PC-3 (cell line): ENCODE measurements around the gene ARSB. TPM values are rescaled to one million over a fixed set of nuclear protein-coding genes. Genes with fewer than 3 reads are reported as not detected.
A peak's percentile ranks its signal among the peaks of the same experiment; 100 is the strongest.

ENCODE experiments used
- ATAC-seq: fragments of 200-7000 bp; cut with Tn5 transposase; 2 replicates; pipeline ENCODE4 v1.9.1; 2020; ENCODE audit warnings: mild to moderate bottlenecking, moderate library complexity
- BruUV-seq: library from RNA; stranded (reverse); fragments of 400-500 nt; replicated peaks from 2 replicates; lab custom pipeline; 2021; lab: Mats Ljungman, UMichigan
- CTCF ChIA-PET: fragments of 300-600 bp; sonication (Branson Sonifier 250); formaldehyde crosslinking; loops from one replicate; lab custom pipeline; 2022; ENCODE audit warnings: antibody characterized with exemption; lab: Charles Lee
- POLR2A ChIA-PET: fragments of 300-600 bp; sonication (Branson Sonifier 250); formaldehyde crosslinking; loops from one replicate; lab custom pipeline; 2022; ENCODE audit warnings: antibody characterized with exemption; ENCODE audit not compliant: unreplicated experiment; lab: Charles Lee
- DNase-seq: peaks from one replicate; pipeline ENCODE4 v3.0.0-alpha.2; 2015
- H2AFZ ChIP-seq: fragments of 300-600 bp; sonication (generic); 2 replicates; pipeline ENCODE4 v1.6.0; 2016; ENCODE audit warnings: antibody characterized with exemption, low read length
- H3F3A ChIP-seq: fragments of 300-600 bp; sonication (generic); one replicate; pipeline ENCODE4 v1.6.0; 2017; ENCODE audit warnings: antibody characterized with exemption, low read length, control low read depth, mild to moderate bottlenecking; ENCODE audit not compliant: unreplicated experiment
- H3K27ac ChIP-seq: fragments of 300-600 bp; sonication (generic); 2 replicates; pipeline ENCODE4 v1.5.1; 2016; ENCODE audit warnings: mild to moderate bottlenecking, low read length
- H3K27me3 ChIP-seq: fragments of 300-600 bp; sonication (generic); 2 replicates; pipeline ENCODE4 v1.6.1; 2016; ENCODE audit warnings: low read length, mixed read lengths
- H3K36me3 ChIP-seq: fragments of 300-600 bp; sonication (generic); 2 replicates; pipeline ENCODE4 v1.6.1; 2016; ENCODE audit warnings: low read depth, mixed run types, low read length, mixed read lengths
- H3K4me1 ChIP-seq: fragments of 300-600 bp; sonication (generic); 2 replicates; pipeline ENCODE4 v1.5.1; 2016; ENCODE audit warnings: low read length; ENCODE audit not compliant: insufficient read depth
- H3K4me2 ChIP-seq: fragments of 300-600 bp; sonication (generic); 2 replicates; pipeline ENCODE4 v1.6.0; 2016; ENCODE audit warnings: low read length
- H3K4me3 ChIP-seq: fragments of 300-600 bp; sonication (generic); 2 replicates; pipeline ENCODE4 v1.5.1; 2016; ENCODE audit warnings: mild to moderate bottlenecking, low read length, mixed read lengths
- H3K79me2 ChIP-seq: fragments of 300-600 bp; sonication (generic); 2 replicates; pipeline ENCODE4 v1.6.1; 2017; ENCODE audit warnings: low read length, mixed read lengths
- H3K9ac ChIP-seq: fragments of 300-600 bp; sonication (generic); 2 replicates; pipeline ENCODE4 v1.6.0; 2016; ENCODE audit warnings: mild to moderate bottlenecking, low read length
- H3K9me2 ChIP-seq: fragments of 300-600 bp; sonication (generic); replicated peaks from 2 replicates; pipeline ENCODE4 v1.6.1; 2016; ENCODE audit warnings: mixed run types, low read length, mixed read lengths
- H3K9me3 ChIP-seq: fragments of 300-600 bp; sonication (generic); 2 replicates; pipeline ENCODE4 v1.6.1; 2016; ENCODE audit warnings: low read length, mixed read lengths
- H4K20me1 ChIP-seq: fragments of 300-600 bp; sonication (generic); 2 replicates; pipeline ENCODE4 v1.6.1; 2016; ENCODE audit warnings: low read length, mixed read lengths
- CTCF ChIP-seq: fragments of 300-600 bp; sonication (generic); conservative IDR thresholded peaks from 2 replicates; pipeline ENCODE4 v1.5.1; 2017; ENCODE audit warnings: antibody characterized with exemption, low read depth, mild to moderate bottlenecking, low read length
- EZH2 ChIP-seq: fragments of 300-600 bp; sonication (generic); IDR thresholded peaks from one replicate; pipeline ENCODE4 v1.6.1; 2017; ENCODE audit warnings: antibody characterized with exemption, mild to moderate bottlenecking, low read length; ENCODE audit not compliant: unreplicated experiment
- EZH2phosphoT487 ChIP-seq: fragments of 300-600 bp; sonication (generic); IDR thresholded peaks from 2 replicates; pipeline ENCODE4 v1.6.1; 2018; ENCODE audit warnings: mild to moderate bottlenecking, antibody characterized with exemption, low read length, borderline replicate concordance
- intact Hi-C: fragments of 100-400 bp; cut with micrococcal nuclease; formaldehyde crosslinking; loops from 2 replicates; pipeline ENCODE4 v1.9.0; 2023
- total RNA-seq: library from RNA; depleted of rRNA; stranded (reverse); fragments of >200 nt; gene quantifications from 2 replicates; pipeline ENCODE4 v1.2.3, GENCODE V29; 2014

ARSB gene
- total RNA-seq, 1 experiment from 2014 or later, result 8.1 TPM

- POLR2A ChIA-PET, result no interaction called here
- Histone ChIP-seq H3K4me2 (no peak overlapping the region), H3K27ac (no peak overlapping the region), H3K79me2 (no peaks in the 10 kb centered on the region), H4K20me1 (no peaks in the 10 kb centered on the region), H3K4me1 (no peaks in the 10 kb centered on the region), H3K9ac (no peak overlapping the region), H3K9me2 (no peaks in the 10 kb centered on the region), H3F3A (no peaks in the 10 kb centered on the region), H2AFZ (no peak overlapping the region), H3K36me3 (no peaks in the 10 kb centered on the region; the same call in 1 of the 2 replicates), H3K27me3 (no peaks in the 10 kb centered on the region), H3K9me3 (no peaks in the 10 kb centered on the region), H3K4me3 (no peak overlapping the region)
- no peak for DNase-seq
- BruUV-seq, result no TSS peak
- no peak for TF ChIP-seq EZH2phosphoT487
- no peak for TF ChIP-seq EZH2
- TF ChIP-seq CTCF, result no peak
- CTCF ChIA-PET, result no interaction called here
- intact Hi-C loops, result loop anchor here (5.0 kb wide), 1 partner anchor 64 kb away; no protein-coding TSS in a partner anchor
- no peak for ATAC-seq
These were observed 81.8 kb downstream of the ARSB start for GRCh38 chr5:78903353-78903752.

GRCh38 chr5:78899922-78900362 lies 85.2 kb downstream of the ARSB start:
- H3K4me2 ChIP-seq, result no peak overlapping the region
- DNase-seq (peak; percentile 56), ATAC-seq (peak; percentile 46; the same call in 1 of the 2 replicates)
- H3F3A ChIP-seq, result no peaks in the 10 kb centered on the region
- ChIA-PET CTCF (interaction anchor here (0.6 kb wide), 1 partner anchor 432 kb away, joined by 3 read pairs; no protein-coding TSS in a partner anchor), POLR2A (no interaction called here)
- no peaks in the 10 kb centered on the region for H3K27me3 ChIP-seq
- intact Hi-C loops, result loop anchor here (5.0 kb wide), 1 partner anchor 67 kb away; no protein-coding TSS in a partner anchor
- no peak overlapping the region for H3K27ac ChIP-seq
- no peaks in the 10 kb centered on the region for H4K20me1 ChIP-seq
- TF ChIP-seq EZH2 (no peak), EZH2phosphoT487 (no peak), CTCF (peak; percentile 79)
- no peaks in the 10 kb centered on the region for H3K9me3 ChIP-seq
- no peaks in the 10 kb centered on the region for H3K79me2 ChIP-seq
- no peak overlapping the region for H2AFZ ChIP-seq
- H3K36me3 ChIP-seq, result no peaks in the 10 kb centered on the region; the same call in 1 of the 2 replicates
- BruUV-seq, result no TSS peak
- H3K4me1 ChIP-seq, result no peaks in the 10 kb centered on the region
- H3K9me2 ChIP-seq, result no peaks in the 10 kb centered on the region
- no peak overlapping the region for H3K4me3 ChIP-seq
- H3K9ac ChIP-seq, result no peak overlapping the region

GRCh38 chr5:78896132-78896531 lies 89.0 kb downstream of the ARSB start:
- Histone ChIP-seq H3K4me3 (no peak overlapping the region), H3K9me2 (no peaks in the 10 kb centered on the region), H4K20me1 (no peaks in the 10 kb centered on the region), H3K9ac (no peak overlapping the region), H2AFZ (no peak overlapping the region), H3K4me1 (no peaks in the 10 kb centered on the region), H3K36me3 (no peaks in the 10 kb centered on the region; the same call in 1 of the 2 replicates), H3K4me2 (no peak overlapping the region), H3K27ac (no peak overlapping the region), H3K27me3 (no peaks in the 10 kb centered on the region), H3K9me3 (no peaks in the 10 kb centered on the region), H3F3A (no peaks in the 10 kb centered on the region), H3K79me2 (no peaks in the 10 kb centered on the region)
- no peak for TF ChIP-seq EZH2phosphoT487
- TF ChIP-seq EZH2, result no peak
- no peak for TF ChIP-seq CTCF
- intact Hi-C loops, result no loop called here
- peak; percentile 20 for DNase-seq
- ChIA-PET CTCF (no interaction called here), POLR2A (no interaction called here)
- ATAC-seq, result no peak
- no TSS peak for BruUV-seq
